HEK293 (cell line): Measurements from ENCODE around the gene BCAR1.

Experiments used
- CTCF ChIA-PET: fragments of 350-600 bp; formaldehyde crosslinking; extraction: SDS; loops from one replicate; lab custom pipeline; 2021; ENCODE audit warnings: antibody characterized with exemption; lab: Yijun Ruan, JAX
- POLR2A ChIA-PET: fragments of 300-600 bp; formaldehyde crosslinking; extraction: SDS; loops from one replicate; lab custom pipeline; 2020; ENCODE audit warnings: antibody characterized with exemption, inconsistent platforms; lab: Yijun Ruan, JAX
- H3K27ac ChIP-seq: fragments of 200-500 bp; sonication (Bioruptor generic); 2 replicates; pipeline ENCODE4 v1.5.1; 2014; ENCODE audit warnings: low read depth, low read length, control low read depth, inconsistent platforms; ENCODE audit errors: extremely low read depth
- H3K36me3 ChIP-seq, 2 experiments: fragments of 200-500 bp in 1 of 2; sonication (Bioruptor generic) in 1 of 2; 1 replicate in 1 of 2; 2 replicates in 1 of 2; pipeline ENCODE4 v1.5.1; 2014 to 2017; ENCODE audit warnings: inconsistent platforms in 2 of 2, low read length in 2 of 2; ENCODE audit not compliant: control insufficient read depth in 2 of 2, insufficient read depth in 1 of 2
- H3K4me1 ChIP-seq: fragments of 200-500 bp; sonication (Bioruptor generic); 2 replicates; pipeline ENCODE4 v1.5.1; 2014; ENCODE audit warnings: mild to moderate bottlenecking, low read length, inconsistent platforms; ENCODE audit not compliant: control insufficient read depth, insufficient read depth
- H3K4me3 ChIP-seq: 2 replicates; pipeline ENCODE4 v1.5.1; 2011; ENCODE audit warnings: low read depth, mild to moderate bottlenecking, control low read depth, low read length, moderate library complexity
- H3K9me3 ChIP-seq: fragments of 200-500 bp; sonication (Bioruptor generic); 2 replicates; pipeline ENCODE4 v1.5.1; 2014; ENCODE audit warnings: low read depth, low read length, inconsistent platforms; ENCODE audit not compliant: control insufficient read depth, insufficient read depth
- FEZF1 ChIP-seq: fragments of 450-650 bp; formaldehyde crosslinking; IDR thresholded peaks from 2 replicates; pipeline ENCODE4 v1.5.1; 2016; ENCODE audit warnings: missing biosample characterization, missing genetic modification characterization
- HIC1 ChIP-seq: fragments of 450-650 bp; formaldehyde crosslinking; IDR thresholded peaks from 2 replicates; pipeline ENCODE4 v1.5.1; 2016; ENCODE audit warnings: missing biosample characterization, missing genetic modification characterization
- ZBTB20 ChIP-seq: fragments of 450-650 bp; formaldehyde crosslinking; IDR thresholded peaks from 2 replicates; pipeline ENCODE4 v1.5.1; 2016; ENCODE audit warnings: missing biosample characterization, missing genetic modification characterization
- ZNF18 ChIP-seq: fragments of 450-650 bp; formaldehyde crosslinking; IDR thresholded peaks from 2 replicates; pipeline ENCODE4 v1.5.1; 2016; ENCODE audit warnings: missing biosample characterization, missing genetic modification characterization
- ZNF221 ChIP-seq: fragments of 450-650 bp; formaldehyde crosslinking; IDR thresholded peaks from 2 replicates; pipeline ENCODE4 v1.5.1; 2017; ENCODE audit warnings: missing biosample characterization, missing genetic modification characterization, borderline replicate concordance
- ZNF248 ChIP-seq: fragments of 450-650 bp; formaldehyde crosslinking; IDR thresholded peaks from 2 replicates; pipeline ENCODE4 v1.5.1; 2017; ENCODE audit warnings: missing biosample characterization, missing genetic modification characterization
- ZNF391 ChIP-seq: fragments of 450-650 bp; formaldehyde crosslinking; IDR thresholded peaks from 2 replicates; pipeline ENCODE4 v1.5.1; 2016; ENCODE audit warnings: low read depth, missing biosample characterization, missing genetic modification characterization, borderline replicate concordance
- ZNF404 ChIP-seq: fragments of 450-650 bp; formaldehyde crosslinking; IDR thresholded peaks from 2 replicates; pipeline ENCODE4 v1.5.1; 2017; ENCODE audit warnings: missing biosample characterization, missing genetic modification characterization
- ZNF416 ChIP-seq: fragments of 450-650 bp; formaldehyde crosslinking; IDR thresholded peaks from 2 replicates; pipeline ENCODE4 v1.5.1; 2016; ENCODE audit warnings: missing biosample characterization, missing genetic modification characterization
- ZNF513 ChIP-seq: fragments of 450-650 bp; IDR thresholded peaks from 2 replicates; pipeline ENCODE4 v1.5.1; 2018; ENCODE audit warnings: missing biosample characterization, missing genetic modification characterization
- ZNF521 ChIP-seq: fragments of 450-650 bp; formaldehyde crosslinking; IDR thresholded peaks from 2 replicates; pipeline ENCODE4 v1.5.1; 2017; ENCODE audit warnings: missing biosample characterization, mild to moderate bottlenecking, missing genetic modification characterization
- ZNF571 ChIP-seq: fragments of 450-650 bp; formaldehyde crosslinking; IDR thresholded peaks from 2 replicates; pipeline ENCODE4 v1.5.0; 2017; ENCODE audit warnings: missing biosample characterization, missing genetic modification characterization
- ZNF610 ChIP-seq: fragments of 450-650 bp; formaldehyde crosslinking; IDR thresholded peaks from 2 replicates; pipeline ENCODE4 v1.5.1; 2016; ENCODE audit warnings: missing biosample characterization, missing genetic modification characterization, borderline replicate concordance
- ZNF677 ChIP-seq: fragments of 450-650 bp; IDR thresholded peaks from 2 replicates; pipeline ENCODE4 v1.5.0; 2018; ENCODE audit warnings: missing biosample characterization, mild to moderate bottlenecking, missing genetic modification characterization, moderate library complexity
- ZXDB ChIP-seq: fragments of 450-650 bp; formaldehyde crosslinking; IDR thresholded peaks from 2 replicates; pipeline ENCODE4 v1.5.1; 2016; ENCODE audit warnings: missing biosample characterization, missing genetic modification characterization

BCAR1 gene

DNA sequence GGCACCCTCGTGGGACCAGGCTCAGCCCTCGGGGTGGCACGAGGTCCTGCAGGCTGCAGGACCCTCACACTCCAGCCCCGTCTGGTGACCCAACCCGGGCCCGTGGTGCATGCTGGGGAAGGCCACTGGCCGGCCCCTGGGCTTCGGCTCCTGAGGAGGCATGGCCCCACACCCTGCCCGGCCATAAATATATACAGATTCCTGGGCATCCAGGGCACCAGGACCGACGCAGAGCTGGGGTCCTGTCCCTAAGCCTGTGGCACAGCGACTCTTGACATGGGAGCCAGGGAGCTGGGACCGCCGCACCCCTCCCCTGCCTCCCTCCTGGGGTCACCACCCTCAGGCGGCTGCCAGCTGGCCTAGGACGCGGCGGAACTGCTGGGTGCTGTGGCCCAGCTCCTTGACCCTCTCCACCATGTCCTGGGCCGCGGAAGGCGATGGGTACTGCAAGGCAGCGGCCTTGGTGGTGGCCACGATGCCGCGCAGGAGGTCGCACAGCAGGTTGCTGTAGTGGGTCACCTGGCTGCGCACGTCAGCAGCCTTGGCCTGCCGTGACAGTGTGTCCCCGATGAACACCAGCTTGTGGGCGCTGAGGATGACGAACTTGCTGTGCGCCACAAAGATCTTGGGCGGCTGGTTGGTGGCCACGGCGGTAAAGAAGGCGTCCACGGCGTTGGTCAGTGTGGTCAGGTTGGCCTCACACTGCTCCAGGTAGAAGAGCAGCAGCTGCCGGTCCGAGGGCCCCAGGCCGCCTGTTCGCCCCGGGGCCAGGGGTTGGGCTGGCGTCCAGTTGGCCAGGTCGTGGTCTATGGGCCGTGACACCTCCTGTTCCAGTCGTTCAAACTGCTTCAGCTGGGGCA, 22.0 kb downstream of the BCAR1 start:
- H3K9me3 ChIP-seq: no peaks in the 10 kb centered on the region
- no peak overlapping the region for H3K4me3 ChIP-seq
- no peak overlapping the region for H3K27ac ChIP-seq
- peaks cover 8 to 56% of the 10 kb centered on the region in 2 experiments for H3K36me3 ChIP-seq
- H3K4me1 ChIP-seq: no peaks in the 10 kb centered on the region
- POLR2A ChIA-PET: interaction anchor here (0.9 kb wide), 1 partner anchor 21 kb away, joined by 3 read pairs; no protein-coding TSS in a partner anchor
- CTCF ChIA-PET: interaction anchor here (0.6 kb wide), 1 partner anchor 170 kb away, joined by 4 read pairs; no protein-coding TSS in a partner anchor
- TF ChIP-seq ZNF391: no peak
- peak; percentile 26; the same call in 1 of the 2 replicates for TF ChIP-seq ZBTB20

DNA sequence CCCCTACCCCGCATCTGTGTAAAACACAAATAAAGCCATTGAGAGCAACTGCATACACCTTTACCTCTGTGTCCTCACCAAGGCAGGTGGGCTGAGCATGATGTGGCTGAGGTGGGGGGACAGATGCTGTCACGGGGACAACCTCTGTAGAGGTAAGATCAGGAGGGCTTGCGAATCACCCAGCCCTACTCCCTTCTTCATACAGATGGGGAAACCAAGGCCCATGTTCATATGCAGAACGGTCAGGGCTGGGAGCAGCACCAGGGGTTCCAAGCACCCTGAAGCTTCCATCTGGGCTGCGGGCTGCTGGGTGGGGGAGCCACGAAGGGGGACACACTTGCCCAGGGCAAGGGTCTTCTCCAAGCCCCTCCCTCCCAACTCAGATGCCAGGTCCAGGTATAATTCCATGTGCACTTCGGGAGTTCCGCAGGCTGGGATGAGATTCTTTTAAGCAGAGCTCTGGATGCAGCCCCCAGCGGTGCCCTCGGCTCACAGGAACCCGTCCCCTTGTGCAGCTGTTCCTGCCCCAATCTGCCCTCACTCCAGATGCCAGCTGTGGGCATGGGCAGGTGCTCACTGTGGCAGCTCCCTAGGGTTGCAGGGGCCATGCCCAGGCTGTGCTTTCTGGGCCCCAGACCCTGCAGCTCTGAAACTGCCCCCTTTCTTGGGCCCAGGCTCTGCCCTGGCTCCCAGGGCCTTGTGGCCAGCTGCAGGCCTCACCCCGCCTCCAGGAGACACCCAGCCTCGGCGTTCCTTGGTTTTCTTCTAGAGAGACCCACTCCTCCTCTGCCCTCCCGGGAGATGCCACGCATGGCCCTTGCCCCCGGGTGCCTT, 23.1 kb downstream of the BCAR1 start:
- POLR2A ChIA-PET: interaction anchor here (0.9 to 1.6 kb wide), 2 partner anchors 20 to 22 kb away, joined by 3 read pairs; no protein-coding TSS in a partner anchor
- TF ChIP-seq ZNF248 (tag by site-specific recombination): no peak
- peak; percentile 39; the same call in 1 of the 2 replicates for TF ChIP-seq ZBTB20
- Histone ChIP-seq H3K4me3 (no peak overlapping the region), H3K4me1 (no peaks in the 10 kb centered on the region), H3K36me3 (peaks cover 8 to 45% of the 10 kb centered on the region in 2 experiments), H3K9me3 (no peaks in the 10 kb centered on the region), H3K27ac (no peak overlapping the region)
- CTCF ChIA-PET: interaction anchor here (0.5 to 0.8 kb wide), 3 partner anchors 29 to 171 kb away, joined by 3 to 4 read pairs (median 4); no protein-coding TSS in a partner anchor

DNA sequence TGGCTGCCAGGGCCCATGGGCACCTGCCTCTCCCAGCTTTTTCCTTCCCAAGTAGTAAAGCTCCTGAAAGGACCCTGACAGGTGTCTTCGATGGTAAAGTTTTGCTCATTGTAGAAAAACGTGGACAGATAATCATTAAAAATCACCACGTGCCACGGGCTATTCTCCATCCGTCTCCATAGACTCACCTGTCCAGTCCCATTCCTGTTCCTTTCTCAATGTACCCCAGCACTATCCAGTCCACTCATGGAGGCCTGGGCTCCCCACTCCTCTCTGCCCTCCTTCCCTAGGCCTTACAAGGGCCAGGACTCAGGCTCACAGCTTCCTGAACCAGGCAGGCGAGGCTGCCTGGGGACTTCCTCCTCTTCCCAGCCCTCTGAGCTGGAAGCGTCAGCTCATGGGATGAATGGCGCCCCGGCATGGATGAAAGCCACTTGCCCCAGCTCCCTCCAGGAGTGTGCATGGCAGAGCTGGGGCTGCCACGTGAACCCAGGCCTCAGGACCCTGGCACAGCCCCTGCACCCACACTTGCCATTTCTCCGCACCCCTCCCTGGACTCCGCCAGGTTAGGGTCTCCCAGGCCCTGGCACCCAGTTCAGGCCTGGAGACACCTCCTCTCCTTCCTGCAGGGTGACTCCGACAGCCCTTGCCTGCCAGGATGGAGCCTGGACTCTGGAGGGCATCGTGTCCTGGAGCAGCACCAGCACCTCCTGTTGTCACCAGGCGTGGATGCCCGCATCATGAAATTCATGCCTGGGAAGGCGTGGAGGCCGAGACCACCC, 23.9 kb downstream of the BCAR1 start:
- H3K27ac ChIP-seq: no peak overlapping the region
- H3K4me3 ChIP-seq: no peak overlapping the region
- POLR2A ChIA-PET: interaction anchor here (1.6 kb wide), 1 partner anchor 22 kb away, joined by 3 read pairs; no protein-coding TSS in a partner anchor
- H3K36me3 ChIP-seq: peaks cover 0 to 38% of the 10 kb centered on the region in 2 experiments; a peak in 2 of 3 replicates
- TF ChIP-seq ZNF521 (tag by site-specific recombination) (no peak), ZNF677 (tag by site-specific recombination) (no peak), ZBTB20 (no peak), ZXDB (no peak), HIC1 (tag by site-specific recombination) (no peak), ZNF221 (no peak), ZNF18 (tag by site-specific recombination) (no peak), FEZF1 (no peak), ZNF571 (tag by site-specific recombination) (no peak), ZNF610 (tag by site-specific recombination) (no peak), ZNF513 (tag by site-specific recombination) (no peak), ZNF404 (tag by site-specific recombination) (no peak), ZNF416 (tag by site-specific recombination) (no peak)
- TF ChIP-seq, all 188 proteins: peak for 0
- CTCF ChIA-PET: interaction anchor here (0.6 to 0.8 kb wide), 2 partner anchors 28 to 436 kb away, joined by 3 to 4 read pairs; no protein-coding TSS in a partner anchor
- no peaks in the 10 kb centered on the region for H3K9me3 ChIP-seq
- H3K4me1 ChIP-seq: no peaks in the 10 kb centered on the region
